DMS79 treated with DMSO at 0.1 percent for 48 hours (cell line): ENCODE measurements around the gene PKHD1.

Source experiments
- DNase-seq: peaks from one replicate; lab custom pipeline; 2025; lab: John Stamatoyannopoulos, UW

The PKHD1 gene

GRCh38 chr6:52087498-52087999 lies at the start of gene PKHD1:
Gene PKHD1, minus strand, starts transcription at chr6:52087613. Its CDS starts 2,680 bp downstream, at chr6:52084933.
- DNase-seq = no peak

GRCh38 chr6:52136934-52137467 lies 49.6 kb upstream of the PKHD1 start:
- no peak for DNase-seq

GRCh38 chr6:52136055-52136454 lies 48.6 kb upstream of the PKHD1 start:
- no peak for DNase-seq

- DNase-seq = no peak
Observed at GRCh38 chr6:52135217-52135616, 47.8 kb upstream of the PKHD1 start.

GRCh38 chr6:52134011-52134410 lies 46.6 kb upstream of the PKHD1 start:
- DNase-seq = no peak

GRCh38 chr6:52133324-52133723 lies 45.9 kb upstream of the PKHD1 start:
- no peak for DNase-seq

- DNase-seq = no peak
Observed at GRCh38 chr6:52132292-52132691, 44.9 kb upstream of the PKHD1 start.

- no peak for DNase-seq
Observed at GRCh38 chr6:52130440-52130839, 43.0 kb upstream of the PKHD1 start.

- DNase-seq = no peak
Observed at GRCh38 chr6:52127957-52128356, 40.5 kb upstream of the PKHD1 start.

GRCh38 chr6:52126231-52126630 lies 38.8 kb upstream of the PKHD1 start:
- DNase-seq = no peak

- DNase-seq = no peak
Observed at GRCh38 chr6:52125572-52125971, 38.2 kb upstream of the PKHD1 start.

GRCh38 chr6:52125139-52125538 lies 37.7 kb upstream of the PKHD1 start:
- DNase-seq = no peak

GRCh38 chr6:52124126-52125121 lies 37.0 kb upstream of the PKHD1 start:
- DNase-seq = no peak

- DNase-seq = no peak
Observed at GRCh38 chr6:52123251-52123650, 35.8 kb upstream of the PKHD1 start.

GRCh38 chr6:52117352-52117751 lies 29.9 kb upstream of the PKHD1 start:
- DNase-seq = no peak

GRCh38 chr6:52116605-52116948 lies 29.2 kb upstream of the PKHD1 start:
- no peak for DNase-seq

- no peak for DNase-seq
Observed at GRCh38 chr6:52115891-52116604, 28.6 kb upstream of the PKHD1 start.

- no peak for DNase-seq
Observed at GRCh38 chr6:52115145-52115741, 27.8 kb upstream of the PKHD1 start.

- DNase-seq = no peak
Observed at GRCh38 chr6:52109171-52109571, 21.8 kb upstream of the PKHD1 start.

GRCh38 chr6:52108128-52108527 lies 20.7 kb upstream of the PKHD1 start:
- DNase-seq = no peak

GRCh38 chr6:52106994-52107393 lies 19.6 kb upstream of the PKHD1 start:
- DNase-seq = no peak

GRCh38 chr6:52104979-52105378 lies 17.6 kb upstream of the PKHD1 start:
- no peak for DNase-seq
